ENCODE results near the gene PXK.

Gene PXK

DNA sequence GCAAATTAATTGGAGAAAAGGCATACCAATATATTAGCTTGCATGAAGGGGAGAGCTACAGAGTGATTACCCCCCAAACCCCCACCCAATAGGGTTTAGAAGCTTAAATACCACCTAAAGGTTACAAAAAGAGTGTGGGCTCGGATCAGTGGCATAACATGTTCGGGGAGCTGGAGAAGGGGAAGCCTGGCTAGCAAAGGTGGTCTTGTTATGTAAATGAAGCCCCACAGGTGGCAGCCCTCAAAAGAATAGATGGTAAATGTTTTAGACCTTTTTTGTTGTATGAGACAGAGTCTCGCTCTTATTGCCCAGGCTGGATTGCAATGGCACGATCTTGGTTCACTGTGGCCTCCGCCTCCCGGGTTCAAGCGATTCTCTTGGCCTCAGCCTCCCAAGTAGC, 10.9 kb upstream of the PXK start:
- no peak for DNase-seq
- no peak overlapping the region for H3K4me2 ChIP-seq (ENCODE audit: low read depth, low read length)
- no peak overlapping the region for H2AFZ ChIP-seq (ENCODE audit: low read length)
- H3K9ac ChIP-seq (ENCODE audit: low read length), result no peak overlapping the region
- no peaks in the 10 kb centered on the region for H3K9me2 ChIP-seq (replicated peaks; ENCODE audit: insufficient read depth, low read length)
- no peak overlapping the region for H3K4me3 ChIP-seq (ENCODE audit: low read length)
- H3F3A ChIP-seq (ENCODE audit: insufficient read depth, low read length), result no peaks in the 10 kb centered on the region
- H3K4me1 ChIP-seq (ENCODE audit: low read length), result peaks cover 9% of the 10 kb centered on the region
- no peak for TF ChIP-seq CTCF (IDR thresholded peaks at IDR 0.05; ENCODE audit: low read length)
- TF ChIP-seq EZH2 (optimal IDR thresholded peaks at IDR 0.05; ENCODE audit: low read depth, low read length), result no peak
- TF ChIP-seq EZH2phosphoT487 (IDR thresholded peaks at IDR 0.05; ENCODE audit: low read length), result no peak
- 0 out of 2 replicates have a peak, but pooled peaks cover 8% of the 10 kb centered on the region for H3K36me3 ChIP-seq (replicated peaks; ENCODE audit: insufficient read depth, low read length)
- no peak overlapping the region for H3K27ac ChIP-seq (ENCODE audit: low read length)
- H4K20me1 ChIP-seq (ENCODE audit: insufficient read depth, low read length), result peaks cover 9% of the 10 kb centered on the region; the same call in 1 of the 2 replicates
- peaks cover 6% of the 10 kb centered on the region for H3K79me2 ChIP-seq (ENCODE audit: low read length)
- no peaks in the 10 kb centered on the region for H3K27me3 ChIP-seq (replicated peaks; ENCODE audit: insufficient read depth, low read length)
- H3K9me3 ChIP-seq (replicated peaks; ENCODE audit: insufficient read depth, low read length), result no peaks in the 10 kb centered on the region

GRCh38 chr3:58322793-58323192, 9.9 kb upstream of the PXK start:
- Histone ChIP-seq H3K9me2 (replicated peaks; ENCODE audit: insufficient read depth, low read length) (no peaks in the 10 kb centered on the region), H3K9me3 (replicated peaks; ENCODE audit: insufficient read depth, low read length) (no peaks in the 10 kb centered on the region), H3K4me1 (ENCODE audit: low read length) (peaks cover 9% of the 10 kb centered on the region), H3K36me3 (replicated peaks; ENCODE audit: insufficient read depth, low read length) (0 out of 2 replicates have a peak, but pooled peaks cover under 1% of the 10 kb centered on the region), H3F3A (ENCODE audit: insufficient read depth, low read length) (no peaks in the 10 kb centered on the region), H4K20me1 (ENCODE audit: insufficient read depth, low read length) (peaks cover 5% of the 10 kb centered on the region; the same call in 1 of the 2 replicates), H2AFZ (ENCODE audit: low read length) (no peak overlapping the region), H3K9ac (ENCODE audit: low read length) (no peak overlapping the region), H3K4me3 (ENCODE audit: low read length) (no peak overlapping the region), H3K79me2 (ENCODE audit: low read length) (peaks cover 3% of the 10 kb centered on the region), H3K27ac (ENCODE audit: low read length) (no peak overlapping the region), H3K27me3 (replicated peaks; ENCODE audit: insufficient read depth, low read length) (no peaks in the 10 kb centered on the region), H3K4me2 (ENCODE audit: low read depth, low read length) (no peak overlapping the region)
- no peak for DNase-seq
- TF ChIP-seq EZH2phosphoT487 (IDR thresholded peaks at IDR 0.05; ENCODE audit: low read length) (no peak), CTCF (IDR thresholded peaks at IDR 0.05; ENCODE audit: low read length) (no peak)

- no peak overlapping the region for H3K27ac ChIP-seq (ENCODE audit: low read length)
- H4K20me1 ChIP-seq (ENCODE audit: insufficient read depth, low read length), result 0 out of 2 replicates have a peak, but pooled peaks cover 2% of the 10 kb centered on the region
- H3K9ac ChIP-seq (ENCODE audit: low read length), result no peak overlapping the region
- no peak for DNase-seq
- no peaks in the 10 kb centered on the region for H3K36me3 ChIP-seq (replicated peaks; ENCODE audit: insufficient read depth, low read length)
- H3K4me3 ChIP-seq (ENCODE audit: low read length), result no peak overlapping the region
- no peaks in the 10 kb centered on the region for H3K79me2 ChIP-seq (ENCODE audit: low read length)
- H3K27me3 ChIP-seq (replicated peaks; ENCODE audit: insufficient read depth, low read length), result no peaks in the 10 kb centered on the region
- TF ChIP-seq EZH2phosphoT487 (IDR thresholded peaks at IDR 0.05; ENCODE audit: low read length), result no peak
- H3K4me1 ChIP-seq (ENCODE audit: low read length), result peaks cover 9% of the 10 kb centered on the region
- no peak overlapping the region for H3K4me2 ChIP-seq (ENCODE audit: low read depth, low read length)
- no peaks in the 10 kb centered on the region for H3K9me3 ChIP-seq (replicated peaks; ENCODE audit: insufficient read depth, low read length)
- no peaks in the 10 kb centered on the region for H3F3A ChIP-seq (ENCODE audit: insufficient read depth, low read length)
- no peaks in the 10 kb centered on the region for H3K9me2 ChIP-seq (replicated peaks; ENCODE audit: insufficient read depth, low read length)
- no peak overlapping the region for H2AFZ ChIP-seq (ENCODE audit: low read length)
Observed at GRCh38 chr3:58323529-58324390, 8.9 kb upstream of the PXK start.
